ENCODE data around the gene OTOG.

The OTOG gene

GRCh38 chr11:17633279-17633986, 86.4 kb downstream of the OTOG start:
- no peak overlapping the region for H3K4me3 ChIP-seq (ENCODE audit: low read depth, low read length)
- TF ChIP-seq CTCF (conservative IDR thresholded peaks at IDR 0.05; ENCODE audit: low read depth, low read length) = no peak
- DNase-seq (ENCODE audit: low read depth) = no peak

GRCh38 chr11:17633987-17634775, 87.1 kb downstream of the OTOG start:
- TF ChIP-seq CTCF (conservative IDR thresholded peaks at IDR 0.05; ENCODE audit: low read depth, low read length) = no peak
- no peak overlapping the region for H3K4me3 ChIP-seq (ENCODE audit: low read depth, low read length)

GRCh38 chr11:17634776-17635550, 87.9 kb downstream of the OTOG start:
- DNase-seq (ENCODE audit: low read depth) = no peak
- H3K4me3 ChIP-seq (ENCODE audit: low read depth, low read length) = no peak overlapping the region
- no peak for TF ChIP-seq CTCF (conservative IDR thresholded peaks at IDR 0.05; ENCODE audit: low read depth, low read length)

More at GRCh38 chr11:17633987-17634775, 87.1 kb downstream of the OTOG start:
- DNase-seq (ENCODE audit: low read depth) = no peak

GRCh38 chr11:17635551-17635938, 88.5 kb downstream of the OTOG start:
- no peak for TF ChIP-seq CTCF (conservative IDR thresholded peaks at IDR 0.05; ENCODE audit: low read depth, low read length)
- no peak overlapping the region for H3K4me3 ChIP-seq (ENCODE audit: low read depth, low read length)
- DNase-seq (ENCODE audit: low read depth) = no peak

GRCh38 chr11:17636721-17637120, 89.7 kb downstream of the OTOG start:
- no peak overlapping the region for H3K4me3 ChIP-seq (ENCODE audit: low read depth, low read length)
- no peak for TF ChIP-seq CTCF (conservative IDR thresholded peaks at IDR 0.05; ENCODE audit: low read depth, low read length)
- no peak for DNase-seq (ENCODE audit: low read depth)

- no peak for TF ChIP-seq CTCF (conservative IDR thresholded peaks at IDR 0.05; ENCODE audit: low read depth, low read length)
- no peak overlapping the region for H3K4me3 ChIP-seq (ENCODE audit: low read depth, low read length)
- no peak for DNase-seq (ENCODE audit: low read depth)
Measured at GRCh38 chr11:17637901-17638300, 90.8 kb downstream of the OTOG start.
